ENCODE data around the gene SLC2A1. TPM values are rescaled to one million over a fixed set of nuclear protein-coding genes. Genes with fewer than 3 reads are reported as not detected.
A peak's percentile ranks its signal among the peaks of the same experiment; 100 is the strongest.

The SLC2A1 gene
- polyA plus RNA-seq, 1 experiment = 193 TPM

- CTCF ChIA-PET = interaction anchor here (0.5 to 4.9 kb wide), 4 partner anchors 25 to 161 kb away, joined by 3 to 24 read pairs (median 4); no protein-coding TSS in a partner anchor
- Histone ChIP-seq H3K27me3 (ENCODE audit: control insufficient read depth, insufficient read depth, low read length) (no peaks in the 10 kb centered on the region), H3K4me3 (ENCODE audit: low read depth, low read length) (no peak overlapping the region), H3K36me3 (ENCODE audit: control insufficient read depth, insufficient read depth, low read length) (peaks cover 36% of the 10 kb centered on the region)
- POLR2A ChIA-PET = interaction anchor here (0.6 kb wide), 1 partner anchor 1145 kb away, joined by 6 read pairs; no protein-coding TSS in a partner anchor
- no peak for DNase-seq (ENCODE audit: low read depth)
- TF ChIP-seq CTCF (IDR thresholded peaks at IDR 0.05; ENCODE audit: insufficient read depth, low read depth, low read length) = no peak
Observed at GRCh38 chr1:42937836-42938644, 20.6 kb downstream of the SLC2A1 start.

DNA sequence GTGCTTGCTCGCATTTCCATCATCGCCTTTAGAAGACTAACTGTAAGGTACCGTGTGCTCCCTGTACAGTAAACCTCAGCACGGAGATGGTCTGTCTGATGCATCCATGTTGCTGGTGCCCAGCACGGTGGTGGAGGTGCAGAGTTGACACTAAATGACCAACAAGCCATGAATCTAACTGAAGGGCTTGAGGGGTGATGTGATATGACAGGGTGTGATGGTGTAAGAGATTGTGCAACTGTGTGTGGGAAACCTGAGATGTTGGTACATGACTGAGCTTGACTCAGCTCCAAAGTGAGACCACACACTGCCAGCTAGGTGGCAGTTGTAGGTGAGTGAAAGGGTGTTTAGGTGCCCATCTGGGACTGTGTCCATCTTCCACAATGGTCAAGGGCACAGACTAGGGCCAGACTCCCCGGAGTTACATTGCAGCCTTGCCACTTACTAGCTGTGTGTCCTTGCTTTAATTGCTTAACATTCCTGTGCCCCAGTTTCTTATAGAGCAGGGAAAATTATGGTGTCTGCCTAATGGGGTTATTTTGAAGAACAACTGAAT, 21.4 kb downstream of the SLC2A1 start:
- no peaks in the 10 kb centered on the region for H3K27me3 ChIP-seq (ENCODE audit: control insufficient read depth, insufficient read depth, low read length)
- CTCF ChIA-PET = interaction anchor here (1.0 to 4.9 kb wide), 5 partner anchors 14 to 136 kb away, joined by 3 to 24 read pairs (median 4); no protein-coding TSS in a partner anchor
- no peak overlapping the region for H3K4me3 ChIP-seq (ENCODE audit: low read depth, low read length)
- POLR2A ChIA-PET = interaction anchor here (0.7 kb wide), 1 partner anchor 136 kb away, joined by 6 read pairs; no protein-coding TSS in a partner anchor
- DNase-seq (ENCODE audit: low read depth) = no peak
- H3K36me3 ChIP-seq (ENCODE audit: control insufficient read depth, insufficient read depth, low read length) = peaks cover 39% of the 10 kb centered on the region
- peak; percentile 19; the same call in 1 of the 2 replicates for TF ChIP-seq CTCF (IDR thresholded peaks at IDR 0.05; ENCODE audit: insufficient read depth, low read depth, low read length)

DNA sequence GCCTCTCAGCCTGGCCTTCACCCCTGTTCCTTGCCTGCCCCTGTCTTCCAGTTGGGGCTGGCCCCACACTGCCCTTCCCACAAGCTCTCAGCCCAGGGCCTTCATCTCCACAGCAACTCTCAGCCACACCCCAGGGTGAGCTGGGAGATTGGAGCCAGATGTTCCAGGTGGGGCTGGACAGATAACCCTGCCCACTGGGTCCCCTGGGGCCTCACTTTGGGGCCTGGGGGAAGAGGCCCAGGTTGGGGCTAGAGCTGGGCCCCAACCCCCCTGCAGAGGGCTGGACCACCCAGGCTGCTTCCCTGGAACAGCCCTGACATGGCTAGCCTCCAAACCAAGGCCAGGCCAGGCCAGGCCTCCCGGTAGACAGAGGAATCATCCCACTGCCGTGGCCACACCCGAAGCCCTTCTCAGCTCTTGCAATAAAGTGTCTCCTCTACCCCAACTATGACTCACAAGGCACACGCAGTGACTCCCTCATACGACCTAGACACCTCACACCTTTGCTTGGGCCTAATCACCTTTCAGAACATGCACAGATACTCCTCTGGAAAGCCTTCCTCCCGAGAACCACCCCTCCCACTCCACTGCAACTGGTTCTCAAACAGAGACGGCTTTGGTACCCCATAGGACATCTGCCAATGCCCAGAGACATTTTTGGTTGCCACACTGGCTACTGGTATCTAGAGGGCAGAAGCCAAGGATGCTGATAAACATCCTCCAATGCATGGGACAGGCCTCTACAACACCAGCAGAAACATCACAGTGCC, 22.2 kb downstream of the SLC2A1 start:
- peak; percentile 69 for DNase-seq (ENCODE audit: low read depth)
- ChIA-PET CTCF (interaction anchor here (0.9 to 4.9 kb wide), 5 partner anchors 14 to 136 kb away, joined by 3 to 24 read pairs (median 4); no protein-coding TSS in a partner anchor), POLR2A (interaction anchor here (0.6 kb wide), 1 partner anchor 30 kb away, joined by 3 read pairs; no protein-coding TSS in a partner anchor)
- no peak for TF ChIP-seq CTCF (IDR thresholded peaks at IDR 0.05; ENCODE audit: insufficient read depth, low read depth, low read length)
- Histone ChIP-seq H3K27me3 (ENCODE audit: control insufficient read depth, insufficient read depth, low read length) (no peaks in the 10 kb centered on the region), H3K36me3 (ENCODE audit: control insufficient read depth, insufficient read depth, low read length) (peaks cover 35% of the 10 kb centered on the region), H3K4me3 (ENCODE audit: low read depth, low read length) (no peak overlapping the region)

DNA sequence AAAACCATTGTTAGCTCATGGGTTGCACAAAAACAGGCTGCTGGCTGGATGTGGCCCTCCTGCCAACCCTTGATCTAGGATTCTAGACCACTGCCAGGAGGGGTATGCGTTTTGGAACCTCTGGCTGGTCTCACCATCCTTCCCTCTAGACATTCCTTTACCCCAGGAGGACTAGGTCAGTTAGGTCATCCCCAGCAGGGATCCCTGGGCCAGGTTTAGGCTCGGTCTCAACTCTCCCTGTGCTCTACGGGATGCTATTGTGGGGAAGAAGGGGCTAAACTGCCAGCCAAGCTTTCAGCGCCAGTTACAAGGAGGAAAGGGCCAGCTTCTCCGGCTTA, 22.7 kb downstream of the SLC2A1 start:
- ChIA-PET POLR2A (interaction anchor here (0.6 kb wide), 1 partner anchor 31 kb away, joined by 3 read pairs; no protein-coding TSS in a partner anchor), CTCF (interaction anchor here (0.9 to 4.9 kb wide), 6 partner anchors 13 to 137 kb away, joined by 3 to 24 read pairs (median 3); no protein-coding TSS in a partner anchor)
- no peaks in the 10 kb centered on the region for H3K27me3 ChIP-seq (ENCODE audit: control insufficient read depth, insufficient read depth, low read length)
- H3K36me3 ChIP-seq (ENCODE audit: control insufficient read depth, insufficient read depth, low read length) = peaks cover 37% of the 10 kb centered on the region
- DNase-seq (ENCODE audit: low read depth) = no peak
- TF ChIP-seq CTCF (IDR thresholded peaks at IDR 0.05; ENCODE audit: insufficient read depth, low read depth, low read length) = no peak
- no peak overlapping the region for H3K4me3 ChIP-seq (ENCODE audit: low read depth, low read length)
